ENCODE data around the gene SLC2A14. TPM values are rescaled to one million over a fixed set of nuclear protein-coding genes. Genes with fewer than 3 reads are reported as not detected.
"Not testable (repeated sequence)": the region's sequence is repeated elsewhere in the genome, so short reads cannot be mapped to it uniquely, and the experiment has no call there.

SLC2A14 gene
- total RNA-seq, 1 donor = under 0.01 TPM

GRCh38 chr12:7884689-7885088 is 12.0 kb upstream of the SLC2A14 start:
- no peak overlapping the region for H3K4me2 ChIP-seq (ENCODE audit: insufficient read depth, low read length)
- H3K27me3 ChIP-seq (ENCODE audit: insufficient read depth, low read length) = no peaks in the 10 kb centered on the region
- no peaks in the 10 kb centered on the region for H3K36me3 ChIP-seq (ENCODE audit: insufficient read depth, low read length)
- no peak overlapping the region for H3K27ac ChIP-seq (ENCODE audit: low read depth, low read length)
- no peaks in the 10 kb centered on the region for H3K9me3 ChIP-seq (ENCODE audit: low read depth, low read length)
- no peak for TF ChIP-seq CTCF (IDR thresholded peaks at IDR 0.05; ENCODE audit: extremely low read depth, low read depth, low read length)
- H3K4me3 ChIP-seq (ENCODE audit: insufficient read depth, low read length) = no peak overlapping the region
- H3K79me2 ChIP-seq (ENCODE audit: insufficient read depth, low read length) = no peaks in the 10 kb centered on the region
- no peaks in the 10 kb centered on the region for H4K20me1 ChIP-seq (ENCODE audit: insufficient read depth, low read length)
- H3K4me1 ChIP-seq (ENCODE audit: insufficient read depth, low read length) = no peaks in the 10 kb centered on the region
- no peak for DNase-seq (ENCODE audit: insufficient read length, low spot score, missing footprints)
- no peak overlapping the region for H2AFZ ChIP-seq (ENCODE audit: low read length)

GRCh38 chr12:7881736-7882120 is 9.0 kb upstream of the SLC2A14 start:
- H3K4me2 ChIP-seq (ENCODE audit: insufficient read depth, low read length); H3K36me3 ChIP-seq (ENCODE audit: insufficient read depth, low read length); H3K4me1 ChIP-seq (ENCODE audit: insufficient read depth, low read length); H3K9me3 ChIP-seq (ENCODE audit: low read depth, low read length); DNase-seq (ENCODE audit: insufficient read length, low spot score, missing footprints); H3K79me2 ChIP-seq (ENCODE audit: insufficient read depth, low read length); H3K4me3 ChIP-seq (ENCODE audit: insufficient read depth, low read length); H3K27me3 ChIP-seq (ENCODE audit: insufficient read depth, low read length); H4K20me1 ChIP-seq (ENCODE audit: insufficient read depth, low read length); H3K27ac ChIP-seq (ENCODE audit: low read depth, low read length); H2AFZ ChIP-seq (ENCODE audit: low read length): not testable (repeated sequence)

- H2AFZ ChIP-seq (ENCODE audit: low read length); H3K36me3 ChIP-seq (ENCODE audit: insufficient read depth, low read length); H3K4me1 ChIP-seq (ENCODE audit: insufficient read depth, low read length); H3K9me3 ChIP-seq (ENCODE audit: low read depth, low read length); H3K4me2 ChIP-seq (ENCODE audit: insufficient read depth, low read length); H3K79me2 ChIP-seq (ENCODE audit: insufficient read depth, low read length); H3K4me3 ChIP-seq (ENCODE audit: insufficient read depth, low read length); H4K20me1 ChIP-seq (ENCODE audit: insufficient read depth, low read length); DNase-seq (ENCODE audit: insufficient read length, low spot score, missing footprints); H3K27ac ChIP-seq (ENCODE audit: low read depth, low read length); H3K27me3 ChIP-seq (ENCODE audit: insufficient read depth, low read length): not testable (repeated sequence)
Observed at GRCh38 chr12:7880952-7881735, 8.4 kb upstream of the SLC2A14 start.

GRCh38 chr12:7879246-7879645 is 6.5 kb upstream of the SLC2A14 start:
- no peak for DNase-seq (ENCODE audit: insufficient read length, low spot score, missing footprints)
- H3K4me1 ChIP-seq (ENCODE audit: insufficient read depth, low read length) = no peaks in the 10 kb centered on the region
- no peaks in the 10 kb centered on the region for H4K20me1 ChIP-seq (ENCODE audit: insufficient read depth, low read length)

More at GRCh38 chr12:7879246-7879645, 6.5 kb upstream of the SLC2A14 start:
- Histone ChIP-seq H2AFZ (ENCODE audit: low read length) (no peak overlapping the region), H3K79me2 (ENCODE audit: insufficient read depth, low read length) (no peaks in the 10 kb centered on the region), H3K36me3 (ENCODE audit: insufficient read depth, low read length) (no peaks in the 10 kb centered on the region), H3K4me3 (ENCODE audit: insufficient read depth, low read length) (no peak overlapping the region), H3K4me2 (ENCODE audit: insufficient read depth, low read length) (no peak overlapping the region), H3K27me3 (ENCODE audit: insufficient read depth, low read length) (no peaks in the 10 kb centered on the region), H3K27ac (ENCODE audit: low read depth, low read length) (no peak overlapping the region), H3K9me3 (ENCODE audit: low read depth, low read length) (no peaks in the 10 kb centered on the region)
- no peak for TF ChIP-seq CTCF (IDR thresholded peaks at IDR 0.05; ENCODE audit: extremely low read depth, low read depth, low read length)

All from osteoblast (primary cell).